K562 (cell line): Measurements from ENCODE around the gene MRAS. TPM values are rescaled to one million over a fixed set of nuclear protein-coding genes. Genes with fewer than 3 reads are reported as not detected.

ENCODE experiments used
- ATAC-seq: fragments of 200-7000 bp; cut with Tn5 transposase; 3 replicates; pipeline ENCODE4 v1.9.1; 2020; ENCODE audit warnings: moderate library complexity
- BruUV-seq: library from RNA; stranded (reverse); fragments of 400-500 nt; replicated peaks from 2 replicates; lab custom pipeline; 2021; lab: Mats Ljungman, UMichigan
- CTCF ChIA-PET: fragments of 300-600 bp; formaldehyde crosslinking; extraction: SDS; loops from one replicate; lab custom pipeline; 2021; ENCODE audit warnings: low intra/inter-chr PET ratio; lab: Yijun Ruan, JAX
- POLR2A ChIA-PET: fragments of 300-600, 350-650 bp; sonication (Branson Sonifier 250); formaldehyde crosslinking; extraction: SDS; loops from one replicate; lab custom pipeline; 2021; ENCODE audit warnings: antibody characterized with exemption, inconsistent platforms; lab: Yijun Ruan, JAX
- DNase-seq, 4 experiments: peaks; one replicate each; pipeline versions ENCODE4 v3.0.0 to v3.0.0-alpha.2; 2011 to 2018; ENCODE audit warnings: low spot score in 3 of 4, mixed read lengths in 3 of 4; ENCODE audit errors: extremely low read depth in 1 of 4
- FAIRE-seq: peaks from 2 replicates; lab custom pipeline; 2011; peaks lifted over from hg19 to GRCh38; lab: Jason Lieb, UNC
- H2AFZ ChIP-seq: 2 replicates; pipeline ENCODE4 v1.6.0; 2011; ENCODE audit warnings: low read depth, low read length, control low read depth, inconsistent platforms
- H3K27ac ChIP-seq: fragments of 200-600 bp; 3 replicates; pipeline ENCODE4 v1.8.0; 2011; ENCODE audit warnings: low read depth, mild to moderate bottlenecking, control low read depth, inconsistent platforms, low read length, moderate library complexity, mixed read lengths; ENCODE audit errors: extremely low read depth
- H3K27me3 ChIP-seq, 2 experiments: fragments of 300-600 bp in 1 of 2; 2 replicates in 1 of 2; 3 replicates in 1 of 2; pipeline versions ENCODE4 v1.6.0 to v1.8.0; 2011; ENCODE audit warnings: inconsistent platforms in 2 of 2, low read length in 2 of 2, mild to moderate bottlenecking in 1 of 2, mixed read lengths in 1 of 2, moderate library complexity in 1 of 2; ENCODE audit not compliant: control insufficient read depth in 2 of 2, insufficient read depth in 2 of 2
- H3K36me3 ChIP-seq: fragments of 300-600 bp; 3 replicates; pipeline ENCODE4 v1.8.0; 2011; ENCODE audit warnings: mild to moderate bottlenecking, low read length, inconsistent platforms; ENCODE audit not compliant: control insufficient read depth, insufficient read depth
- H3K4me1 ChIP-seq, 2 experiments: fragments of 200-600 bp in 1 of 2; replicated peaks in 1 of 2; 2 replicates in 1 of 2; 3 replicates in 1 of 2; pipeline versions ENCODE4 v1.5.1 to v1.8.0; 2011; ENCODE audit warnings: inconsistent platforms in 2 of 2, low read length in 2 of 2, mild to moderate bottlenecking in 1 of 2, mixed read lengths in 1 of 2, moderate library complexity in 1 of 2; ENCODE audit not compliant: control insufficient read depth in 2 of 2, insufficient read depth in 2 of 2
- H3K4me2 ChIP-seq: 2 replicates; pipeline ENCODE4 v1.6.1; 2011; ENCODE audit warnings: low read length, control low read depth, inconsistent platforms, mixed read lengths; ENCODE audit not compliant: insufficient read depth
- H3K4me3 ChIP-seq: fragments of 200-600 bp; sonication (generic), shearing (Covaris generic); 2 replicates; pipeline ENCODE4 v1.5.1; 2016; ENCODE audit warnings: control low read depth, inconsistent platforms
- H3K79me2 ChIP-seq: fragments of 200-600 bp; 3 replicates; pipeline ENCODE4 v1.8.0; 2011; ENCODE audit warnings: low read length, inconsistent platforms; ENCODE audit not compliant: control insufficient read depth, insufficient read depth
- H3K9ac ChIP-seq, 2 experiments: 2 replicates each; pipeline versions ENCODE4 v1.6.0 to v1.6.1; 2011; ENCODE audit warnings: low read depth in 2 of 2, low read length in 2 of 2, control low read depth in 1 of 2, inconsistent platforms in 1 of 2, mild to moderate bottlenecking in 1 of 2, mixed read lengths in 1 of 2; ENCODE audit not compliant: insufficient read depth in 1 of 2
- H3K9me1 ChIP-seq: one replicate; pipeline ENCODE4 v1.6.0; 2011; ENCODE audit warnings: inconsistent platforms, mild to moderate bottlenecking, low read length, moderate library complexity; ENCODE audit not compliant: control insufficient read depth, insufficient read depth
- H3K9me3 ChIP-seq: replicated peaks from 2 replicates; pipeline ENCODE4 v1.5.1; 2011; ENCODE audit warnings: low read depth, low read length, inconsistent platforms; ENCODE audit not compliant: control insufficient read depth, insufficient read depth
- H4K20me1 ChIP-seq: replicated peaks from 2 replicates; pipeline ENCODE4 v1.6.1; 2011; ENCODE audit warnings: low read length, inconsistent platforms, mixed read lengths; ENCODE audit not compliant: control insufficient read depth, insufficient read depth
- MXI1 ChIP-seq: IDR thresholded peaks from 2 replicates; pipeline ENCODE4 v1.6.1; 2011; ENCODE audit warnings: low read depth, mild to moderate bottlenecking, improper control_type of control experiment, low read length
- PATZ1 ChIP-seq: fragments of 250-450 bp; sonication (Bioruptor Pico); IDR thresholded peaks from 2 replicates; pipeline ENCODE4 v1.5.0; 2020; ENCODE audit warnings: mild to moderate bottlenecking, borderline replicate concordance
- POLR3A ChIP-seq: IDR thresholded peaks from 2 replicates; pipeline ENCODE4 v1.6.1; 2011; ENCODE audit warnings: borderline replicate concordance, mild to moderate bottlenecking, moderate library complexity; ENCODE audit not compliant: insufficient read length, insufficient read depth; ENCODE audit errors: extremely low read depth
- PURB ChIP-seq: sonication (generic); formaldehyde crosslinking; IDR thresholded peaks from 2 replicates; pipeline ENCODE4 v1.9.0; 2021; ENCODE audit warnings: low read depth, mild to moderate bottlenecking, missing genetic modification reagents
- SETDB1 ChIP-seq: IDR thresholded peaks from one replicate; pipeline ENCODE4 v1.6.1; 2012; ENCODE audit warnings: low read length, control low read depth, inconsistent platforms
- TOE1 ChIP-seq, 2 experiments: fragments of 450-650 bp in 1 of 2; sonication (generic) in 1 of 2; formaldehyde crosslinking in 1 of 2; IDR thresholded peaks; 2 replicates each; pipeline versions ENCODE4 v1.7.1 to v1.8.0; 2016 to 2022; ENCODE audit warnings: borderline replicate concordance in 2 of 2, mild to moderate bottlenecking in 2 of 2, antibody characterized with exemption in 1 of 2, inconsistent platforms in 1 of 2, low read depth in 1 of 2, missing genetic modification reagents in 1 of 2, moderate library complexity in 1 of 2
- U2AF2 ChIP-seq: fragments of 200-400 bp; formaldehyde crosslinking; optimal IDR thresholded peaks from 2 replicates; pipeline ENCODE3; 2017; ENCODE audit warnings: low read depth, mild to moderate bottlenecking, low read length
- ZC3H4 ChIP-seq: sonication (generic); formaldehyde crosslinking; IDR thresholded peaks from 2 replicates; pipeline ENCODE4 v1.9.0; 2021; ENCODE audit warnings: missing genetic modification reagents, borderline replicate concordance
- ZNF511 ChIP-seq: sonication (generic); formaldehyde crosslinking; IDR thresholded peaks from 2 replicates; pipeline ENCODE4 v1.8.0; 2022; ENCODE audit warnings: mild to moderate bottlenecking, missing genetic modification reagents
- ZNF655 ChIP-seq: fragments of 250-450 bp; sonication (Bioruptor Pico); IDR thresholded peaks from 2 replicates; pipeline ENCODE4 v1.5.0; 2021
- WGBS: fragments of 100-300 bp; shearing (Covaris generic); methylation state at CpG from one replicate; pipeline ENCODE4 v1.1.6; 2016; ENCODE audit warnings: low coverage, mixed read lengths; ENCODE audit not compliant: insufficient coverage; ENCODE audit errors: missing lambda C conversion rate; 5-methylcytosine and 5-hydroxymethylcytosine counted together
- in situ Hi-C: fragments of 300-500 bp; cut with MboI; formaldehyde crosslinking; loops from 4 replicates; pipeline ENCODE4 v1.15.0; 2018; ENCODE audit warnings: inconsistent platforms, mixed read lengths
- intact Hi-C: fragments of 100-400 bp; cut with micrococcal nuclease; formaldehyde crosslinking; loops from 2 replicates; pipeline ENCODE4 v1.14.2; 2022
- polyA plus RNA-seq, 8 experiments: library from polyadenylated mRNA; depleted of rRNA in 4 of 8; stranded (reverse) in 5 of 8; unstranded in 3 of 8; fragments of >200 nt; fragmentation: Nextera tagmentation in 2 of 8; fragmentation: Illumina TruSeq in 1 of 8; extraction: Ambion mirVana in 2 of 8; extraction: Trizol in 1 of 8; gene quantifications; 2 replicates each; pipeline versions ENCODE4 v1.2.1 to v1.2.3, GENCODE V29; 2011 to 2014; ENCODE audit warnings: inconsistent platforms in 1 of 8, missing spikeins in 1 of 8
- total RNA-seq, 7 experiments: library from RNA; depleted of rRNA in 6 of 7; stranded (reverse); fragments of >200 nt in 6 of 7; fragmentation: Illumina TruSeq in 2 of 7; extraction: Trizol in 2 of 7; gene quantifications; 2 replicates each; pipeline versions ENCODE4 v1.2.1 to v1.2.3, GENCODE V29; 2011 to 2021; ENCODE audit warnings: low replicate concordance in 1 of 7
- TF ChIP-seq, protein P1 (sequence below), 2 experiments: IDR thresholded peaks in 1 of 2; conservative IDR thresholded peaks in 1 of 2; 2 replicates each; pipeline ENCODE4 v1.6.1; 2016; ENCODE audit warnings: low read depth in 2 of 2, mild to moderate bottlenecking in 1 of 2, missing compliant biosample characterization in 1 of 2, missing genetic modification characterization in 1 of 2, moderate library complexity in 1 of 2

Gene MRAS
- total and polyA plus RNA-seq, 9 of the 15 experiments (the other 6 are each of a cell fraction or from before 2014, with no cell fraction given), result 1.5 to 10.0 (median 5.0) TPM

DNA sequence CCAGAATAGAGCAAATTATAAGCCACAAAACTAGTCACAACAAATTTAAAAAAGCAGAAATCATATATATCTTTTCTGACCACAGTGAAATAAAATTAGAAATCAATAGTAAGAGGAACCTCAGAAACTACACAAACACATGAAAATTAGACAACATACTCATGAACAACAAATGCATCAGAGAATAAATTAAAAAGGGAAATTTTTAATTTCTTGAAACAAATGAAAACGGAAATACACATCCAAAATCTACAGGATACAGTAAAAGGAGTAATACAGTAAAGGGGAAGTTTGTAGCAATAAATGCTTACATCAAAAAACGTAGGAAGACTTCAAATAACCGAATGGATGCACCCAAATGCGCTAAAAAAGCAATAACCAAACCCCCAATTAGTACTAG is 37.9 kb upstream of the MRAS start:
- CTCF ChIA-PET, result no interaction called here
- intact Hi-C loops (no loop called here), in situ Hi-C loops (no loop called here)
- Histone ChIP-seq H3K27ac (no peak overlapping the region), H3K4me2 (no peak overlapping the region), H3K36me3 (no peaks in the 10 kb centered on the region), H3K9me3 (no peaks in the 10 kb centered on the region), H4K20me1 (no peaks in the 10 kb centered on the region), H3K9me1 (no peaks in the 10 kb centered on the region), H3K4me1 (peaks cover 0 to 4% of the 10 kb centered on the region in 2 experiments; a peak in 2 of 5 replicates), H3K4me3 (no peak overlapping the region), H2AFZ (no peak overlapping the region), H3K9ac (no peak overlapping the region), H3K27me3 (peaks cover 3 to 4% of the 10 kb centered on the region in 2 experiments; a peak in 2 of 5 replicates), H3K79me2 (no peaks in the 10 kb centered on the region)
- BruUV-seq, result no TSS peak
- WGBS, result 13% methylated on average over 4 of the region's 4 CpGs
- no peak for FAIRE-seq
- ATAC-seq, result no peak
- DNase-seq, result no peak
- POLR2A ChIA-PET, result no interaction called here
- no peak for TF ChIP-seq U2AF2
- no peak for TF ChIP-seq ZC3H4 (CRISPR knock-in tag)
- TF ChIP-seq MXI1, result no peak
- no peak for TF ChIP-seq PATZ1
- no peak for TF ChIP-seq ZNF655 (CRISPR knock-in tag)
- TF ChIP-seq, protein P1, sequence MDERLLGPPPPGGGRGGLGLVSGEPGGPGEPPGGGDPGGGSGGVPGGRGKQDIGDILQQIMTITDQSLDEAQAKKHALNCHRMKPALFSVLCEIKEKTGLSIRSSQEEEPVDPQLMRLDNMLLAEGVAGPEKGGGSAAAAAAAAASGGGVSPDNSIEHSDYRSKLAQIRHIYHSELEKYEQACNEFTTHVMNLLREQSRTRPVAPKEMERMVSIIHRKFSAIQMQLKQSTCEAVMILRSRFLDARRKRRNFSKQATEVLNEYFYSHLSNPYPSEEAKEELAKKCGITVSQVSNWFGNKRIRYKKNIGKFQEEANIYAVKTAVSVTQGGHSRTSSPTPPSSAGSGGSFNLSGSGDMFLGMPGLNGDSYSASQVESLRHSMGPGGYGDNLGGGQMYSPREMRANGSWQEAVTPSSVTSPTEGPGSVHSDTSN (CRISPR knock-in tag; IDR thresholded peaks at IDR 0.05; ENCODE audit: low read depth), result no peak
- TF ChIP-seq, protein P1 (tag; conservative IDR thresholded peaks at IDR 0.05; ENCODE audit: low read depth), result no peak
- no peak for TF ChIP-seq SETDB1
- no peak for TF ChIP-seq PURB (CRISPR knock-in tag)
- TF ChIP-seq POLR3A, result no peak
- no peak for TF ChIP-seq TOE1 (IDR thresholded peaks at IDR 0.05; ENCODE audit: borderline replicate concordance)
- TF ChIP-seq TOE1 (CRISPR knock-in tag; IDR thresholded peaks at IDR 0.05; ENCODE audit: borderline replicate concordance, low read depth), result no peak
- no peak for TF ChIP-seq ZNF511 (CRISPR knock-in tag)
